Right atrium auricular region (tissue), 2 donors: ENCODE measurements around the gene BMF. TPM values are rescaled to one million over a fixed set of nuclear protein-coding genes. Genes with fewer than 3 reads are reported as not detected.
"Not testable (repeated sequence)": the region's sequence is repeated elsewhere in the genome, so short reads cannot be mapped to it uniquely, and the experiment has no call there.

Experiments
- DNase-seq: peaks from one replicate; pipeline ENCODE4 v3.0.0-alpha.2; 2019; ENCODE audit warnings: low spot score
- H3K27ac ChIP-seq, 2 donors: fragments of 200-600 bp; sonication (generic); 1 replicate in 1 of 2; 2 replicates in 1 of 2; pipeline ENCODE4 v1.5.1; 2016 to 2019
- H3K27me3 ChIP-seq, 2 donors: fragments of 200-600 bp; sonication (generic); one replicate each; pipeline versions ENCODE4 v1.5.1 to v1.6.0; 2017 to 2019
- H3K36me3 ChIP-seq: fragments of 200-600 bp; sonication (generic); one replicate; pipeline ENCODE4 v1.5.1; 2016
- H3K4me1 ChIP-seq, 2 donors: fragments of 200-600 bp; sonication (generic); one replicate each; pipeline versions ENCODE4 v1.5.1 to v1.6.0; 2017 to 2019
- H3K4me3 ChIP-seq, 2 donors: fragments of 200-600 bp; sonication (generic); 1 replicate in 1 of 2; 2 replicates in 1 of 2; pipeline ENCODE4 v1.5.1; 2017 to 2019; ENCODE audit warnings: mild to moderate bottlenecking in 1 of 2, moderate library complexity in 1 of 2
- H3K9me3 ChIP-seq, 2 donors: fragments of 200-600 bp; sonication (generic); one replicate each; pipeline ENCODE4 v1.5.1; 2019
- CTCF ChIP-seq, 2 donors: fragments of 200-600 bp; sonication (generic); IDR thresholded peaks; one replicate each; pipeline ENCODE4 v1.5.1; 2019; ENCODE audit warnings: antibody characterized with exemption in 2 of 2
- total RNA-seq, 2 donors: library from RNA; depleted of rRNA; stranded (reverse); fragments of >200 nt; gene quantifications; one replicate each; pipeline ENCODE4 v1.1.0, GENCODE V29; 2016

BMF gene
- total RNA-seq, 2 donors from 2014 or later: 1.3 to 3.0 TPM

- H3K4me3 ChIP-seq: no peak overlapping the region
- no peak overlapping the region for H3K27ac ChIP-seq
- TF ChIP-seq CTCF (IDR thresholded peaks at IDR 0.05): no peak
- H3K27me3 ChIP-seq: no peaks in the 10 kb centered on the region
- H3K4me1 ChIP-seq: no peaks in the 10 kb centered on the region
- no peaks in the 10 kb centered on the region for H3K36me3 ChIP-seq
- DNase-seq: no peak
- H3K9me3 ChIP-seq: no peaks in the 10 kb centered on the region
These were observed 9.8 kb upstream of the BMF start for GRCh38 chr15:40118473-40118872.

- no peaks in the 10 kb centered on the region for H3K9me3 ChIP-seq
- H3K4me1 ChIP-seq: no peaks in the 10 kb centered on the region
- no peak overlapping the region for H3K27ac ChIP-seq
- no peaks in the 10 kb centered on the region for H3K27me3 ChIP-seq
- no peak for DNase-seq
- H3K4me3 ChIP-seq: no peak overlapping the region
- H3K36me3 ChIP-seq: no peaks in the 10 kb centered on the region
- no peak for TF ChIP-seq CTCF (IDR thresholded peaks at IDR 0.05)
These were observed 7.0 kb upstream of the BMF start for GRCh38 chr15:40115670-40116093.

- not testable (repeated sequence) for H3K27me3 ChIP-seq, H3K4me1 ChIP-seq, H3K27ac ChIP-seq, DNase-seq, H3K9me3 ChIP-seq, H3K36me3 ChIP-seq, H3K4me3 ChIP-seq
These were observed 6.4 kb upstream of the BMF start for GRCh38 chr15:40115106-40115505.

GRCh38 chr15:40114218-40114617, 5.5 kb upstream of the BMF start:
- Histone ChIP-seq H3K27me3 (no peaks in the 10 kb centered on the region), H3K4me1 (peaks cover 0 to 4% of the 10 kb centered on the region in 2 donors), H3K27ac (no peak overlapping the region), H3K4me3 (no peak overlapping the region), H3K36me3 (no peaks in the 10 kb centered on the region), H3K9me3 (no peaks in the 10 kb centered on the region)
- DNase-seq: no peak
- no peak for TF ChIP-seq CTCF (IDR thresholded peaks at IDR 0.05)

GRCh38 chr15:40112789-40113188, 4.1 kb upstream of the BMF start:
- no peak overlapping the region for H3K27ac ChIP-seq
- no peak overlapping the region for H3K4me3 ChIP-seq
- DNase-seq: no peak
- no peaks in the 10 kb centered on the region for H3K27me3 ChIP-seq
- H3K36me3 ChIP-seq: no peaks in the 10 kb centered on the region
- no peak for TF ChIP-seq CTCF (IDR thresholded peaks at IDR 0.05)
- no peaks in the 10 kb centered on the region for H3K9me3 ChIP-seq
- H3K4me1 ChIP-seq: peaks cover 0 to 12% of the 10 kb centered on the region in 2 donors

DNA sequence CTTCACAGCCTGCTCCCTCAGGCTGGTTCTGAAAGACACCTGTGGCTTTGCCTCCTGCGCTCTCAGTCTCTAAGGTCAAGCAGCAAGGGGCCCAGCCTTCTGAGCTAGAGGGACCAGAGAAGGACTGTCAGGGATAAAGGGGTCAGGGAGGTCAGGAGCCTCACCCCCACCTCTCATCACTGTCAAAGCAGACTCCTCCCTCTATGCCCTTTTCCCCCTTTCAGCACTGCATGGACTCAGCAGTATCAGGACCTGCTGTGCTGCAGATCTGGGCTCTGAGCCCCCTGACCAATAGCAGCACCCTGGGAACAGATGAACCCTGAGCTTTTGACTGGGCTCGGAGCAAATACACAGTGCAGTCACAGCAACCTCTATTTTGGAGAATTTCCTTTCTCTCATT, 3.2 kb upstream of the BMF start:
- Histone ChIP-seq H3K27ac (no peak overlapping the region), H3K9me3 (no peaks in the 10 kb centered on the region), H3K27me3 (no peaks in the 10 kb centered on the region), H3K4me3 (no peak overlapping the region), H3K36me3 (no peaks in the 10 kb centered on the region), H3K4me1 (peaks cover 0 to 21% of the 10 kb centered on the region in 2 donors)
- no peak for TF ChIP-seq CTCF (IDR thresholded peaks at IDR 0.05)
- DNase-seq: no peak
